ENCODE data around the gene TTN. TPM values are rescaled to one million over a fixed set of nuclear protein-coding genes. Genes with fewer than 3 reads are reported as not detected.

Gene TTN
- total RNA-seq, 1 experiment from 2014 or later: under 0.01 TPM

- peaks cover 5% of the 10 kb centered on the region for H3K4me1 Mint-ChIP-seq (ENCODE audit: insufficient read depth, unreplicated experiment)
- H3K4me3 Mint-ChIP-seq (ENCODE audit: unreplicated experiment): no peak overlapping the region
- no TSS peak for BruUV-seq (replicated peaks)
- CTCF ChIA-PET: interaction anchor here (0.5 kb wide), 1 partner anchor 188 kb away, joined by 4 read pairs; no protein-coding TSS in a partner anchor
- POLR2A ChIA-PET: no interaction called here
- H3K27ac Mint-ChIP-seq (ENCODE audit: low read depth, unreplicated experiment): no peak overlapping the region
- no peaks in the 10 kb centered on the region for H3K36me3 Mint-ChIP-seq (ENCODE audit: insufficient read depth, unreplicated experiment)
- no peaks in the 10 kb centered on the region for H3K9me3 Mint-ChIP-seq (ENCODE audit: unreplicated experiment)
- H3K27me3 Mint-ChIP-seq (ENCODE audit: insufficient read depth, unreplicated experiment): peaks cover 75% of the 10 kb centered on the region
- no peak for DNase-seq (ENCODE audit: unreplicated experiment)
- intact Hi-C loops (cut with micrococcal nuclease): no loop called here
- TF ChIP-seq CTCF (IDR thresholded peaks at IDR 0.05; ENCODE audit: unreplicated experiment): no peak
Measured at GRCh38 chr2:178704876-178705275, 102.3 kb downstream of the TTN start.

- no peak for TF ChIP-seq CTCF (IDR thresholded peaks at IDR 0.05; ENCODE audit: unreplicated experiment)
- H3K4me1 Mint-ChIP-seq (ENCODE audit: insufficient read depth, unreplicated experiment): peaks cover 5% of the 10 kb centered on the region
- H3K36me3 Mint-ChIP-seq (ENCODE audit: insufficient read depth, unreplicated experiment): no peaks in the 10 kb centered on the region
- intact Hi-C loops (cut with micrococcal nuclease): no loop called here
- no peak overlapping the region for H3K27ac Mint-ChIP-seq (ENCODE audit: low read depth, unreplicated experiment)
- ChIA-PET POLR2A (no interaction called here), CTCF (interaction anchor here (0.7 to 1.3 kb wide), 2 partner anchors 50 to 429 kb away, joined by 3 to 4 read pairs; no protein-coding TSS in a partner anchor)
- DNase-seq (ENCODE audit: unreplicated experiment): no peak
- no peaks in the 10 kb centered on the region for H3K9me3 Mint-ChIP-seq (ENCODE audit: unreplicated experiment)
- no TSS peak for BruUV-seq (replicated peaks)
- H3K4me3 Mint-ChIP-seq (ENCODE audit: unreplicated experiment): no peak overlapping the region
- peaks cover 65% of the 10 kb centered on the region for H3K27me3 Mint-ChIP-seq (ENCODE audit: insufficient read depth, unreplicated experiment)
Measured at GRCh38 chr2:178702361-178702760, 104.9 kb downstream of the TTN start.

GRCh38 chr2:178700922-178701342, 106.3 kb downstream of the TTN start:
- ChIA-PET POLR2A (no interaction called here), CTCF (interaction anchor here (0.6 to 2.1 kb wide), 18 partner anchors 9 to 1223 kb away, joined by 3 to 12 read pairs (median 3); no protein-coding TSS in a partner anchor)
- peak; percentile 36 for DNase-seq (ENCODE audit: unreplicated experiment)
- Mint-ChIP-seq H3K36me3 (ENCODE audit: insufficient read depth, unreplicated experiment) (no peaks in the 10 kb centered on the region), H3K4me3 (ENCODE audit: unreplicated experiment) (peak overlapping the region; percentile 15), H3K27me3 (ENCODE audit: insufficient read depth, unreplicated experiment) (peaks cover 56% of the 10 kb centered on the region), H3K27ac (ENCODE audit: low read depth, unreplicated experiment) (no peak overlapping the region), H3K4me1 (ENCODE audit: insufficient read depth, unreplicated experiment) (peaks cover 5% of the 10 kb centered on the region), H3K9me3 (ENCODE audit: unreplicated experiment) (no peaks in the 10 kb centered on the region)
- peak; percentile 73 for TF ChIP-seq CTCF (IDR thresholded peaks at IDR 0.05; ENCODE audit: unreplicated experiment)
- BruUV-seq (replicated peaks): no TSS peak
- intact Hi-C loops (cut with micrococcal nuclease): no loop called here

GRCh38 chr2:178700136-178700535, 107.1 kb downstream of the TTN start:
- peaks cover 57% of the 10 kb centered on the region for H3K27me3 Mint-ChIP-seq (ENCODE audit: insufficient read depth, unreplicated experiment)
- BruUV-seq (replicated peaks): no TSS peak
- DNase-seq (ENCODE audit: unreplicated experiment): no peak
- ChIA-PET CTCF (interaction anchor here (0.6 to 2.1 kb wide), 15 partner anchors 9 to 1224 kb away, joined by 3 to 12 read pairs (median 3); no protein-coding TSS in a partner anchor), POLR2A (no interaction called here)
- H3K4me1 Mint-ChIP-seq (ENCODE audit: insufficient read depth, unreplicated experiment): peaks cover 5% of the 10 kb centered on the region
- no peaks in the 10 kb centered on the region for H3K36me3 Mint-ChIP-seq (ENCODE audit: insufficient read depth, unreplicated experiment)
- H3K27ac Mint-ChIP-seq (ENCODE audit: low read depth, unreplicated experiment): no peak overlapping the region
- no peak overlapping the region for H3K4me3 Mint-ChIP-seq (ENCODE audit: unreplicated experiment)
- intact Hi-C loops (cut with micrococcal nuclease): no loop called here
- no peaks in the 10 kb centered on the region for H3K9me3 Mint-ChIP-seq (ENCODE audit: unreplicated experiment)
- TF ChIP-seq CTCF (IDR thresholded peaks at IDR 0.05; ENCODE audit: unreplicated experiment): no peak

Data from MCF 10A (cell line).